Esophagus muscularis mucosa (tissue), 4 donors: ENCODE measurements around the gene HHLA2.

Experiments used
- EP300 ChIP-seq: sonication (generic); formaldehyde crosslinking; IDR thresholded peaks from one replicate; pipeline ENCODE4 v1.6.1; 2017; ENCODE audit warnings: antibody characterized with exemption
- POLR2A ChIP-seq: fragments of 450-650 bp; IDR thresholded peaks from one replicate; pipeline ENCODE4 v1.6.1; 2017; ENCODE audit warnings: antibody characterized with exemption, moderate library complexity, mild to moderate bottlenecking, low read depth
- POLR2AphosphoS5 ChIP-seq, 2 donors: sonication (generic); formaldehyde crosslinking; IDR thresholded peaks; one replicate each; pipeline ENCODE4 v1.6.1; 2017; ENCODE audit warnings: antibody characterized with exemption in 2 of 2
- TF ChIP-seq, protein P1 (sequence below), 3 experiments: fragments of 200-600 bp in 2 of 3; fragments of 450-650 bp in 1 of 3; sonication (generic) in 2 of 3; IDR thresholded peaks; one replicate each; pipeline ENCODE4 v1.5.1; 2017 to 2019; ENCODE audit warnings: antibody characterized with exemption in 3 of 3, mild to moderate bottlenecking in 2 of 3, moderate library complexity in 1 of 3

DNA sequence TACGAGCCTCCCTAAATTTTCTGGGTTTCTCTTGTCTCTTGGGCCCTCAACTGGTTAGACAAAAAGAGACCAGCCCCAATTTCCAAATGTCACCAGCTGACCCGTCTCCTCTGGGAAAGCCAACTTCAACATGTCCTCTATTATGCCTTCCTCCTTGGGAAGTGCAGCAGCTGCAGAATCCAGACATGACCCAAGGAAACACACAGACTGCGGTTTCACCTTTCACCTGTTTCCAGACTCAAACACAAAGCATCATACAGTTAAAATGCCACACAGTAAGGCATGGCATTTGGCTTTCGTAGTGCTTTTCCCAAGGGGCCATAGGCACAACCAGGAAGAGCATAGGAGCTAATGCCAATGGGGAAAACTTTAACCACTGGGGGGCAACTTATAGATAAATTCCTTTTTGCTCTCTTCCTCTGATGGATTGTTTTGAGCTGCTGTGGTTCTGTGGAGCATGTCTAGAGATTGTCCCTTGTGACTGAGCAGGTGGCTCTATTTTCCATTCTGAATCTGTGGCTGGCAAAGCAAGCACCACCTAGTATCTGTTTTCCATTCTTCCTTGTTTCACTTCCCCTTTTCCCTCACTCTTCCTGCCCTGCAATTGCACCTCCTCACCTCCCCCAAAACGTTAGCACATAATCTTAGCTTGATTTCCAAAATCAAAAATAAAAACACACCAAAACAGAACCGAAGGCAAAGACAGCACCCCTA is 49.3 kb downstream of the HHLA2 start:
- TF ChIP-seq POLR2A (no peak), EP300 (no peak), POLR2AphosphoS5 (IDR thresholded peaks at IDR 0.05) (no peak)
- TF ChIP-seq, protein P1, sequence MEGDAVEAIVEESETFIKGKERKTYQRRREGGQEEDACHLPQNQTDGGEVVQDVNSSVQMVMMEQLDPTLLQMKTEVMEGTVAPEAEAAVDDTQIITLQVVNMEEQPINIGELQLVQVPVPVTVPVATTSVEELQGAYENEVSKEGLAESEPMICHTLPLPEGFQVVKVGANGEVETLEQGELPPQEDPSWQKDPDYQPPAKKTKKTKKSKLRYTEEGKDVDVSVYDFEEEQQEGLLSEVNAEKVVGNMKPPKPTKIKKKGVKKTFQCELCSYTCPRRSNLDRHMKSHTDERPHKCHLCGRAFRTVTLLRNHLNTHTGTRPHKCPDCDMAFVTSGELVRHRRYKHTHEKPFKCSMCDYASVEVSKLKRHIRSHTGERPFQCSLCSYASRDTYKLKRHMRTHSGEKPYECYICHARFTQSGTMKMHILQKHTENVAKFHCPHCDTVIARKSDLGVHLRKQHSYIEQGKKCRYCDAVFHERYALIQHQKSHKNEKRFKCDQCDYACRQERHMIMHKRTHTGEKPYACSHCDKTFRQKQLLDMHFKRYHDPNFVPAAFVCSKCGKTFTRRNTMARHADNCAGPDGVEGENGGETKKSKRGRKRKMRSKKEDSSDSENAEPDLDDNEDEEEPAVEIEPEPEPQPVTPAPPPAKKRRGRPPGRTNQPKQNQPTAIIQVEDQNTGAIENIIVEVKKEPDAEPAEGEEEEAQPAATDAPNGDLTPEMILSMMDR (IDR thresholded peaks at IDR 0.05), result no peak
